Mesangial cell (primary cell): ENCODE results near the gene ANKS6. TPM values are rescaled to one million over a fixed set of nuclear protein-coding genes. Genes with fewer than 3 reads are reported as not detected.

Experiments used
- total RNA-seq: library from RNA; depleted of rRNA; stranded (reverse); fragments of >200 nt; gene quantifications from 2 replicates; pipeline ENCODE4 v1.2.3, GENCODE V29; 2015

Gene ANKS6
- total RNA-seq = 24.1 and 39.4 TPM in 2 replicates

GRCh38 chr9:98796364-98797101 is at the start of gene ANKS6:
ANKS6 (minus strand) TSS chr9:98796555; CDS start chr9:98796491, 64 bp downstream.

GRCh38 chr9:98807070-98807813 is 10.9 kb upstream of the ANKS6 start, which contains the start of gene GALNT12:
GALNT12 (plus strand) TSS chr9:98807670; CDS start chr9:98807699, 29 bp downstream.

GRCh38 chr9:98708933-98709911 is 87.1 kb downstream of the ANKS6 start, which contains the start of gene GABBR2:
GABBR2 (minus strand) TSS chr9:98708935; CDS start chr9:98708737, 198 bp downstream.

Other genes starting within 250 kb of the ANKS6 start
- gene GABBR2, start 87.6 kb downstream of the ANKS6 start, total RNA-seq = under 0.01 and 0.98 TPM in 2 replicates
- 10.3 and 15.2 TPM in 2 replicates for gene GALNT12, start 11.1 kb upstream of the ANKS6 start, total RNA-seq
- gene COL15A1, start 147.4 kb upstream of the ANKS6 start, total RNA-seq = 0.16 and 3.5 TPM in 2 replicates